Measurements from ENCODE around the gene SDR39U1.

The SDR39U1 gene

GRCh38 chr14:24408764-24409163 is 33.8 kb downstream of the SDR39U1 start:
- DNase-seq, result no peak

GRCh38 chr14:24407608-24408325 is 34.8 kb downstream of the SDR39U1 start:
- no peak for DNase-seq

GRCh38 chr14:24406416-24406815 is 36.2 kb downstream of the SDR39U1 start:
- no peak for DNase-seq

GRCh38 chr14:24404814-24405213 is 37.8 kb downstream of the SDR39U1 start:
- DNase-seq, result no peak

GRCh38 chr14:24403294-24403998 is 39.1 kb downstream of the SDR39U1 start:
- DNase-seq, result peak; percentile 66

GRCh38 chr14:24401810-24402702 is 40.5 kb downstream of the SDR39U1 start:
- DNase-seq, result no peak

GRCh38 chr14:24399999-24400718 is 42.4 kb downstream of the SDR39U1 start:
- no peak for DNase-seq

- DNase-seq, result no peak
Observed at GRCh38 chr14:24399447-24399822, 43.1 kb downstream of the SDR39U1 start.

GRCh38 chr14:24398653-24399446 is 43.7 kb downstream of the SDR39U1 start, which contains the start of gene NYNRIN:
NYNRIN (plus strand) TSS chr14:24399003; CDS start chr14:24399247, 244 bp downstream.
- peak; percentile 87 for DNase-seq

- DNase-seq, result no peak
Observed at GRCh38 chr14:24398293-24398652, 44.3 kb downstream of the SDR39U1 start.

GRCh38 chr14:24397639-24398292 is 44.8 kb downstream of the SDR39U1 start:
- no peak for DNase-seq

- DNase-seq, result no peak
Observed at GRCh38 chr14:24395609-24396582, 46.7 kb downstream of the SDR39U1 start.

- DNase-seq, result no peak
Observed at GRCh38 chr14:24394275-24394674, 48.3 kb downstream of the SDR39U1 start.

GRCh38 chr14:24392325-24393091 is 50.1 kb downstream of the SDR39U1 start:
- no peak for DNase-seq

GRCh38 chr14:24390701-24391468 is 51.7 kb downstream of the SDR39U1 start:
- no peak for DNase-seq

Data from islet precursor cell (in vitro differentiated cells).